ENCODE results near the gene LNPEP. TPM values are rescaled to one million over a fixed set of nuclear protein-coding genes. Genes with fewer than 3 reads are reported as not detected.

Gene LNPEP
- total and polyA plus RNA-seq, 2 donors (not counting 1 experiment from before 2014, with no cell fraction given) = 10.5 to 92.9 TPM

DNA sequence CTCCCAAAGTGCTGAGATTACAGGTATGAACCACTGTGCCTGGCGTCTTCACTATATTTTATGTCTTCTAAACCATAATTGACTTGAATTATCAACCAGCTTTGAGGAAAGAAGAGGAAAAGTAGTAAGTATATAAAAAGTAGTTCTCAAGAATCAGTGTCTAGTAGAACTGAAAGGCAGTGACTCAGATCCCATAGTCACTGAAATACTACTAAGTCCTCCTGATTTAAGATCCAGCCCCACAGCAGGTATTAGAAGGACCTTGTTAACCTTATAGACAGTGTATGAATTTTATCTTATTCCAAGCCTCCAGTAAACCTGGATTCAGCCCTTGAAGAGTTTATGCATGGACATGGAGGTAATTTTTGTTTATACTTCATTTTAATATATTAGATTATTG, 31.5 kb downstream of the LNPEP start:
- Histone ChIP-seq H3K4me3 (ENCODE audit: control extremely low read depth in 1 of 5, extremely low read depth in 1 of 5, insufficient read depth in 1 of 5, low read depth in 2 of 5, low read length in 4 of 5) (no peak overlapping the region), H3K4me2 (replicated peaks; ENCODE audit: low read depth, low read length, poor library complexity, severe bottlenecking) (no peak overlapping the region), H3K9me3 (ENCODE audit: control extremely low read depth in 1 of 3, control insufficient read depth in 2 of 3, insufficient read depth in 1 of 3, low read length in 2 of 3) (no peaks in the 10 kb centered on the region), H3K9ac (ENCODE audit: low read length) (no peak overlapping the region), H3K79me2 (ENCODE audit: control insufficient read depth, insufficient read depth, low read length) (peaks cover 100% of the 10 kb centered on the region), H3K27me3 (replicated peaks in 1 of 4; ENCODE audit: control extremely low read depth in 1 of 4, control insufficient read depth in 3 of 4, insufficient read depth in 4 of 4, low read length in 3 of 4) (no peaks in the 10 kb centered on the region), H4K20me1 (ENCODE audit: control insufficient read depth, insufficient read depth, low read length, poor library complexity, severe bottlenecking) (peaks cover 43% of the 10 kb centered on the region), H2AFZ (ENCODE audit: insufficient read depth, low read depth, low read length, poor library complexity, severe bottlenecking) (no peak overlapping the region), H3K4me1 (ENCODE audit: control insufficient read depth in 2 of 2, insufficient read depth in 2 of 2, low read length in 2 of 2) (peaks cover 28 to 53% of the 10 kb centered on the region in 2 donors), H3K36me3 (replicated peaks in 1 of 2; ENCODE audit: control extremely low read depth in 1 of 2, control insufficient read depth in 1 of 2, extremely low read depth in 1 of 2, insufficient read depth in 2 of 2, low read length in 1 of 2) (peaks cover 0 to 11% of the 10 kb centered on the region in 2 experiments), H3K27ac (ENCODE audit: low read length in 2 of 2) (no peak overlapping the region)
- no peak overlapping the region for H3K27ac Mint-ChIP-seq
- peaks cover 79% of the 10 kb centered on the region for H3K4me1 Mint-ChIP-seq
- ATAC-seq (ENCODE audit: low read depth) (no peak), DNase-seq (no peak)
- intact Hi-C loops (cut with micrococcal nuclease) = no loop called here
- H3K27me3 Mint-ChIP-seq = no peaks in the 10 kb centered on the region
- TF ChIP-seq EZH2 (IDR thresholded peaks at IDR 0.05; ENCODE audit: borderline replicate concordance, insufficient read depth, low read depth, low read length, poor library complexity, severe bottlenecking) = no peak
- TF ChIP-seq, protein P1, sequence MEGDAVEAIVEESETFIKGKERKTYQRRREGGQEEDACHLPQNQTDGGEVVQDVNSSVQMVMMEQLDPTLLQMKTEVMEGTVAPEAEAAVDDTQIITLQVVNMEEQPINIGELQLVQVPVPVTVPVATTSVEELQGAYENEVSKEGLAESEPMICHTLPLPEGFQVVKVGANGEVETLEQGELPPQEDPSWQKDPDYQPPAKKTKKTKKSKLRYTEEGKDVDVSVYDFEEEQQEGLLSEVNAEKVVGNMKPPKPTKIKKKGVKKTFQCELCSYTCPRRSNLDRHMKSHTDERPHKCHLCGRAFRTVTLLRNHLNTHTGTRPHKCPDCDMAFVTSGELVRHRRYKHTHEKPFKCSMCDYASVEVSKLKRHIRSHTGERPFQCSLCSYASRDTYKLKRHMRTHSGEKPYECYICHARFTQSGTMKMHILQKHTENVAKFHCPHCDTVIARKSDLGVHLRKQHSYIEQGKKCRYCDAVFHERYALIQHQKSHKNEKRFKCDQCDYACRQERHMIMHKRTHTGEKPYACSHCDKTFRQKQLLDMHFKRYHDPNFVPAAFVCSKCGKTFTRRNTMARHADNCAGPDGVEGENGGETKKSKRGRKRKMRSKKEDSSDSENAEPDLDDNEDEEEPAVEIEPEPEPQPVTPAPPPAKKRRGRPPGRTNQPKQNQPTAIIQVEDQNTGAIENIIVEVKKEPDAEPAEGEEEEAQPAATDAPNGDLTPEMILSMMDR (IDR thresholded peaks at IDR 0.05) = no peak
- WGBS (ENCODE audit: insufficient coverage) = no CpG with 5 or more reads among the region's 1 CpG
- no peaks in the 10 kb centered on the region for H3K9me3 Mint-ChIP-seq (ENCODE audit: insufficient read depth)
- CTCF ChIA-PET = interaction anchor here (1.1 kb wide), 1 partner anchor 98 kb away, joined by 5 read pairs; no protein-coding TSS in a partner anchor
- POLR2A ChIA-PET = no interaction called here
- H3K4me3 Mint-ChIP-seq = no peak overlapping the region

- DNase-seq = no peak
- Mint-ChIP-seq H3K27me3 (no peaks in the 10 kb centered on the region), H3K4me1 (peaks cover 79% of the 10 kb centered on the region), H3K27ac (no peak overlapping the region), H3K9me3 (ENCODE audit: insufficient read depth) (no peaks in the 10 kb centered on the region), H3K4me3 (no peak overlapping the region)
- H4K20me1 ChIP-seq (ENCODE audit: control insufficient read depth, insufficient read depth, low read length, poor library complexity, severe bottlenecking) = peaks cover 45% of the 10 kb centered on the region
- H3K9ac ChIP-seq (ENCODE audit: low read length) = no peak overlapping the region
- H3K36me3 ChIP-seq (replicated peaks in 1 of 2; ENCODE audit: control extremely low read depth in 1 of 2, control insufficient read depth in 1 of 2, extremely low read depth in 1 of 2, insufficient read depth in 2 of 2, low read length in 1 of 2) = peaks cover 0 to 11% of the 10 kb centered on the region in 2 experiments
- H3K27ac ChIP-seq (ENCODE audit: low read length in 2 of 2) = no peak overlapping the region
- no peak overlapping the region for H2AFZ ChIP-seq (ENCODE audit: insufficient read depth, low read depth, low read length, poor library complexity, severe bottlenecking)
- CTCF ChIA-PET = no interaction called here
- POLR2A ChIA-PET = no interaction called here
- ATAC-seq (ENCODE audit: low read depth) = no peak
- TF ChIP-seq EZH2 (IDR thresholded peaks at IDR 0.05; ENCODE audit: borderline replicate concordance, insufficient read depth, low read depth, low read length, poor library complexity, severe bottlenecking) = no peak
- TF ChIP-seq, protein P1 (IDR thresholded peaks at IDR 0.05) = no peak
- no CpG with 5 or more reads among the region's 1 CpG for WGBS (ENCODE audit: insufficient coverage)
- no peak overlapping the region for H3K4me3 ChIP-seq (ENCODE audit: control extremely low read depth in 1 of 5, extremely low read depth in 1 of 5, insufficient read depth in 1 of 5, low read depth in 2 of 5, low read length in 4 of 5)
- H3K27me3 ChIP-seq (replicated peaks in 1 of 4; ENCODE audit: control extremely low read depth in 1 of 4, control insufficient read depth in 3 of 4, insufficient read depth in 4 of 4, low read length in 3 of 4) = no peaks in the 10 kb centered on the region
- intact Hi-C loops (cut with micrococcal nuclease) = no loop called here
- peaks cover 28 to 53% of the 10 kb centered on the region in 2 donors for H3K4me1 ChIP-seq (ENCODE audit: control insufficient read depth in 2 of 2, insufficient read depth in 2 of 2, low read length in 2 of 2)
- H3K9me3 ChIP-seq (ENCODE audit: control extremely low read depth in 1 of 3, control insufficient read depth in 2 of 3, insufficient read depth in 1 of 3, low read length in 2 of 3) = no peaks in the 10 kb centered on the region
- peaks cover 100% of the 10 kb centered on the region for H3K79me2 ChIP-seq (ENCODE audit: control insufficient read depth, insufficient read depth, low read length)
- no peak overlapping the region for H3K4me2 ChIP-seq (replicated peaks; ENCODE audit: low read depth, low read length, poor library complexity, severe bottlenecking)
Observed at GRCh38 chr5:96968074-96968473, 32.2 kb downstream of the LNPEP start.

Measured in B cell (primary cell).